Measurements from ENCODE around the gene COL4A1. TPM values are rescaled to one million over a fixed set of nuclear protein-coding genes. Genes with fewer than 3 reads are reported as not detected.
A peak's percentile ranks its signal among the peaks of the same experiment; 100 is the strongest.

The COL4A1 gene
- total RNA-seq, 2 donors from 2014 or later = 505 to 852 TPM

- H3K4me1 ChIP-seq (ENCODE audit: control insufficient read depth in 1 of 2, low read depth in 2 of 2) = peaks cover 42 to 91% of the 10 kb centered on the region in 2 donors
- TF ChIP-seq CTCF (IDR thresholded peaks at IDR 0.05) = no peak
- no peaks in the 10 kb centered on the region for H3K27me3 ChIP-seq (replicated peaks; ENCODE audit: insufficient read depth)
- peak overlapping the region; percentile 51 to 79 for H3K27ac ChIP-seq
- DNase-seq (ENCODE audit: low spot score) (no peak), ATAC-seq (ENCODE audit: insufficient number of reproducible peaks, low FRiP score, low read depth) (peak; percentile 16)
- no peaks in the 10 kb centered on the region for H3K36me3 ChIP-seq
- peak overlapping the region; percentile 4 for H3K4me3 ChIP-seq
- H3K9me3 ChIP-seq = no peaks in the 10 kb centered on the region
These were observed 70.1 kb downstream of the COL4A1 start for GRCh38 chr13:110236831-110237261.

GRCh38 chr13:110236431-110236830 lies 70.5 kb downstream of the COL4A1 start:
- ATAC-seq (ENCODE audit: insufficient number of reproducible peaks, low FRiP score, low read depth) (no peak), DNase-seq (ENCODE audit: low spot score) (no peak)
- TF ChIP-seq CTCF (IDR thresholded peaks at IDR 0.05) = no peak
- H3K4me3 ChIP-seq = peak overlapping the region; percentile 4
- H3K27me3 ChIP-seq (replicated peaks; ENCODE audit: insufficient read depth) = no peaks in the 10 kb centered on the region
- H3K4me1 ChIP-seq (ENCODE audit: control insufficient read depth in 1 of 2, low read depth in 2 of 2) = peaks cover 42 to 91% of the 10 kb centered on the region in 2 donors
- H3K36me3 ChIP-seq = no peaks in the 10 kb centered on the region
- peak overlapping the region; percentile 51 to 79 for H3K27ac ChIP-seq
- H3K9me3 ChIP-seq = no peaks in the 10 kb centered on the region

DNA sequence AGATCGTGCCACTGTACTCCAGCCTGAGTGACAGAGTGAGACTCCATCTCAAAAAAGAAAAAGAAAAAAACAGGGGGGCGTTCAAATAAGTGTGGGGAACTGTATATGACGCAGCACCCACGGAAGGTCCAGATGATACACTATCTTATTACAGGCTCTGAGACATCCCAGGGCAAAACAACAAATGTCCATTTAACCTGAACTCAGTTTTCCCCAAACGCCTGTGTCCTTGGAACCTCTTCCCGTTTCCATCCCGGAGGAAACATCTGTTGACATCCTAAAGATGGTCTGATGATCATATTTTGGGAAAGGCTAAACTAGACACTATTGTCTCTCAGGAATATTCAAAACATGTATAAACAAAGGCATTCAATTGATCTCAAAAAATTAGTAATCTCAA lies 72.4 kb downstream of the COL4A1 start:
- no peak for TF ChIP-seq CTCF (IDR thresholded peaks at IDR 0.05)
- peaks cover 42 to 74% of the 10 kb centered on the region in 2 donors for H3K4me1 ChIP-seq (ENCODE audit: control insufficient read depth in 1 of 2, low read depth in 2 of 2)
- peak overlapping the region; percentile 56 to 65 for H3K27ac ChIP-seq

DNA sequence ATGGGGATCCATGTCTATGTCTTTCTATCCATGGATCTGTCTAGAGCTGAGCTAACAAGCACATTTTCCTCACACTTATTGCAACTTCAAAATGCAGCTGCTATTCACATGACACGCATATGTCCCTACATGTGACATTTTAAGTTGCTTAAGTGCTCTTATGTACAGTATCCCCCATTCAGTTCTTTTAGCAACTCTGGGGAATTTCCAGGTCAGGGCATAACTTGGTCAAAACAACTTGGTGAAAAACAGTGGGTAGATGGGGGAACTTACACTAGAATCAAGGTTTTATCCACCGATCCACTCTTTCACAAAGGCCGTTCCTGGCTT lies 73.0 kb downstream of the COL4A1 start:
- Histone ChIP-seq H3K36me3 (no peaks in the 10 kb centered on the region), H3K27ac (peak overlapping the region; percentile 56 to 65), H3K9me3 (no peaks in the 10 kb centered on the region), H3K4me3 (peak overlapping the region; percentile 53), H3K27me3 (replicated peaks; ENCODE audit: insufficient read depth) (no peaks in the 10 kb centered on the region), H3K4me1 (ENCODE audit: control insufficient read depth in 1 of 2, low read depth in 2 of 2) (peaks cover 41 to 73% of the 10 kb centered on the region in 2 donors)
- DNase-seq (ENCODE audit: low spot score) = no peak
- no peak for TF ChIP-seq CTCF (IDR thresholded peaks at IDR 0.05)
- ATAC-seq (ENCODE audit: insufficient number of reproducible peaks, low FRiP score, low read depth) = no peak

More for the DNA sequence above, 72.4 kb downstream of the COL4A1 start:
- no peak for DNase-seq (ENCODE audit: low spot score)
- Histone ChIP-seq H3K9me3 (no peaks in the 10 kb centered on the region), H3K4me3 (no peak overlapping the region), H3K36me3 (no peaks in the 10 kb centered on the region), H3K27me3 (replicated peaks; ENCODE audit: insufficient read depth) (no peaks in the 10 kb centered on the region)
- ATAC-seq (ENCODE audit: insufficient number of reproducible peaks, low FRiP score, low read depth) = no peak

DNA sequence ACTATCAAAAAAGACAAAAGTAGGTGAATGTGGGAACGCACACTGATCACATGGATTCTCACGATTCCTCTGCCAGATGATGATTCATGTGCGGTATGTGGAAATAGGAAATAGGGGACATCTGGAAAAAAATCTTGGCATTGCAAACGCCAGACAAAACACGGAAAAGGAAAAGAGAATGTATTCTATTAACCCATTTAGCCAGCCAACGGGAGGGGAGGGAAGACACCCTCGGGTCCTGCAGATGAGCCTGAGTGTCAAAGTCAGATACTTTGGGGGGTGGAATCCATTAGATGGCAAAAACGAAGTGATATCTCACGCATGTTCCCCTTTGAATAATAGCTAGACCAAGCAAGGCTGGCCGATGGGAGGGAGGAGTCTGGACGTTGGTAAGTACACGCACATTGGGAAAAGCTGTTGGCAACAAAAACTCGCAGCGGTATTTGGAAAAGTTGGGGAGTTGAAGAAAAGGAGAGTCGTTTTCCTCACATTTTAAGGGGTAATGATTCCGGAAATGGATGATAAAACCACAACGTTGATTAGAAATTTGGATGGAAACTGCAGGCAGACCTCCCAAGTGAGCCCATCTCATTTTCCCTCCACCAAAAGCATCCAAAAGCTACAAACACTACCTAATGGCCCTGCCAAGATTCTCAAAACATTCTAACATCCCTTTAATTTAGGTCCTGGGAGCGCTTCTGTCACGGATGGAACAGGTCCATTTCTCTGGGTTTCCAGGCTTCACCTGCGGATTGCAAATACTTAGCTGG lies 73.6 kb downstream of the COL4A1 start:
- peak overlapping the region; percentile 56 to 65 for H3K27ac ChIP-seq
- no peak for TF ChIP-seq CTCF (IDR thresholded peaks at IDR 0.05)

More for the DNA sequence above, 73.6 kb downstream of the COL4A1 start:
- Histone ChIP-seq H3K36me3 (no peaks in the 10 kb centered on the region), H3K9me3 (no peaks in the 10 kb centered on the region), H3K4me1 (ENCODE audit: control insufficient read depth in 1 of 2, low read depth in 2 of 2) (peaks cover 40 to 69% of the 10 kb centered on the region in 2 donors), H3K4me3 (peak overlapping the region; percentile 53), H3K27me3 (replicated peaks; ENCODE audit: insufficient read depth) (no peaks in the 10 kb centered on the region)
- ATAC-seq (ENCODE audit: insufficient number of reproducible peaks, low FRiP score, low read depth) = no peak
- DNase-seq (ENCODE audit: low spot score) = peak; percentile 48
